ENCODE data around the gene SBNO2. TPM values are rescaled to one million over a fixed set of nuclear protein-coding genes. Genes with fewer than 3 reads are reported as not detected.
A peak's percentile ranks its signal among the peaks of the same experiment; 100 is the strongest.

The SBNO2 gene
- total RNA-seq, 1 donor from 2014 or later, result 120 TPM

DNA sequence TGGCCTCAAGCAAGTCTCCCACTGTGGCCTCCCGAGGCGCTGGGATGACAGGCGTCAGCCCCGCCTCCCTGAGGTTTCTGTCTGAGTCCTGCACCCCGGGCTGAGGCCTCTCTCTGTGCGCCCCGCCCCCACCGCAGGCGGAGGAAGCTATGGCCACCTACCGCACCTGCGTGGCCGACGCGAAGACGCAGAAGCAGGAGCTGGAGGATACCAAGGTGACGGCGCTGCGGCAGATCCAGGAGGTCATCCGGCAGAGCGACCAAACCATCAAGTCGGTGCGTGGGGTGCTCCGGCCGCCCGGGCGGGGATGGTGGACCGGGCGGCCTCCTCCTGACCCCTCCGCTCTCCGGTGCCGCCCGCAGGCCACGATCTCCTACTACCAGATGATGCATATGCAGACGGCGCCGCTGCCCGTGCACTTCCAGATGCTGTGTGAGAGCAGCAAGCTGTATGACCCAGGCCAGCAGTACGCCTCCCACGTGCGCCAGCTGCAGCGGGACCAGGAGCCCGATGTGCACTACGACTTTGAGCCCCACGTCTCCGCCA, 94.4 kb downstream of the SBNO2 start:
- Histone ChIP-seq H3K9me3 (no peaks in the 10 kb centered on the region), H3K36me3 (no peaks in the 10 kb centered on the region), H3K27ac (no peak overlapping the region), H3K4me1 (no peaks in the 10 kb centered on the region), H3K4me3 (no peak overlapping the region), H3K27me3 (no peaks in the 10 kb centered on the region)
- TF ChIP-seq CTCF (IDR thresholded peaks at IDR 0.05), result no peak
- intact Hi-C loops (cut with DNase I), result no loop called here
- no peak for DNase-seq (ENCODE audit: low spot score in 2 of 2)

GRCh38 chr19:1076951-1077350, 97.1 kb downstream of the SBNO2 start:
- Histone ChIP-seq H3K9me3 (no peaks in the 10 kb centered on the region), H3K27ac (no peak overlapping the region), H3K27me3 (no peaks in the 10 kb centered on the region), H3K4me1 (no peaks in the 10 kb centered on the region), H3K36me3 (no peaks in the 10 kb centered on the region), H3K4me3 (no peak overlapping the region)
- DNase-seq (ENCODE audit: low spot score in 2 of 2), result peak; percentile 44 to 79
- intact Hi-C loops (cut with DNase I), result no loop called here
- TF ChIP-seq CTCF (IDR thresholded peaks at IDR 0.05), result no peak

DNA sequence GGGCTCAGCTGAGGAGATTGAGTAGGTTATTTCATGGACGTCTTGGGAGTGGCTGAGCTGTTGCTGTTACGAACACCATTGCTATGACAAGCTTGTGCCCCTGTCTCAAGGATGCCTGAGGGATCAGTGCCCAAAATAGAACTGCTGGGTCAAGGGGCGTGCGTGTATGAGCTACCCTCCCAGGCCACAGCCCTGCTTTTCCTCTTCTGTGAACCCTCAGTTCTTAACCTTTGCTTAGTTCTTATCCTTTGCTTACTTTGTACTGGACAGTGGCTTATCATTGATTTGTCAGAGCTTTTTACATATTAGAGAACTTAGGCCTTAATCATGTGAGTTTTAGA, 98.1 kb downstream of the SBNO2 start:
- no peak overlapping the region for H3K27ac ChIP-seq
- no peaks in the 10 kb centered on the region for H3K36me3 ChIP-seq
- no peak overlapping the region for H3K4me3 ChIP-seq
- no peaks in the 10 kb centered on the region for H3K27me3 ChIP-seq
- intact Hi-C loops (cut with DNase I), result no loop called here
- H3K4me1 ChIP-seq, result no peaks in the 10 kb centered on the region
- TF ChIP-seq CTCF (IDR thresholded peaks at IDR 0.05), result no peak
- H3K9me3 ChIP-seq, result no peaks in the 10 kb centered on the region
- DNase-seq (ENCODE audit: low spot score in 2 of 2), result no peak

DNA sequence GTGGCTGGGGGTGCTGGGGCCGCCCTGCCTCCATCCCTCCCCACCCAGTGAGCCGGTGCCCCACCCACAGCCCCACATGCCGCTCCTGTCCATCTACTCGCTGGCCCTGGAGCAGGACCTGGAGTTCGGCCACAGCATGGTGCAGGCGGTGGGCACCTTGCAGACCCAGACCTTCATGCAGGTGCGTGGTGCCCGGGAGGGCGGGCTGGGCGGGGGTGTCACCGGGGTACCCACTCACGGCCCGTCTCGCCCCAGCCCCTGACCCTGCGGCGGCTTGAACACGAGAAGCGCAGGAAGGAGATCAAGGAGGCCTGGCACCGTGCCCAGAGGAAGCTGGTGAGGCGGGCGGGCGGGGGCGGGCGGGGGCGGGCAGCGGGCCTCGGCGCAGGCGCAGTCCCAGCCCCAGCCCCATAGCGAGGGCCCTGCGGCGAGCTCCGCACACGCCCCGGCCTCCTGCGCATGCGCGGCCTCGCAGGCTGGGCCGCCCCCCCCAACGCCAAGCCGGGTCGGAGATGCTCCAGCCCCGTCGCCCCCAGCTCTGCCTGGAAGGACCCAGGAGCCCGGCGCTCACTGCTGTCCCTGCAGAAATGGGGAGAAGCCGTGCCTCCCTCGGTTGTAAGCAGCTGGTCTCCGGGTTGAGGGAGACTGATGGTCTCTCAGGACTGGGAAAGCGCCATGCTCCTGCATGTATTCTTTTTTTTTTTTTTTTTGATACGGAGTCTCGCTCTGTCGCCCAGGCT, 99.4 kb downstream of the SBNO2 start:
- no peaks in the 10 kb centered on the region for H3K9me3 ChIP-seq
- H3K27ac ChIP-seq, result no peak overlapping the region
- DNase-seq (ENCODE audit: low spot score in 2 of 2), result peak in 1 of 2 donors; percentile 83
- H3K4me3 ChIP-seq, result no peak overlapping the region
- TF ChIP-seq CTCF (IDR thresholded peaks at IDR 0.05), result no peak
- intact Hi-C loops (cut with DNase I), result no loop called here
- no peaks in the 10 kb centered on the region for H3K36me3 ChIP-seq
- H3K4me1 ChIP-seq, result peaks cover 0 to 5% of the 10 kb centered on the region in 2 donors
- peaks cover 3% of the 10 kb centered on the region for H3K27me3 ChIP-seq

GRCh38 chr19:1073956-1074517, 100.0 kb downstream of the SBNO2 start:
- Histone ChIP-seq H3K27ac (no peak overlapping the region), H3K36me3 (no peaks in the 10 kb centered on the region), H3K27me3 (peaks cover 4% of the 10 kb centered on the region), H3K9me3 (no peaks in the 10 kb centered on the region), H3K4me1 (peaks cover 0 to 5% of the 10 kb centered on the region in 2 donors), H3K4me3 (no peak overlapping the region)
- DNase-seq (ENCODE audit: low spot score in 2 of 2), result no peak
- TF ChIP-seq CTCF (IDR thresholded peaks at IDR 0.05), result no peak
- intact Hi-C loops (cut with DNase I), result no loop called here
